H1 (cell line): ENCODE results near the gene CTAGE1. TPM values are rescaled to one million over a fixed set of nuclear protein-coding genes. Genes with fewer than 3 reads are reported as not detected.

Source experiments
- CTCF ChIA-PET: fragments of 300-600 bp; sonication (Branson Sonifier 250); formaldehyde crosslinking; loops from one replicate; lab custom pipeline; 2021; ENCODE audit not compliant: partially characterized antibody; lab: Charles Lee
- POLR2A ChIA-PET: fragments of 300-600 bp; sonication (Branson Sonifier 250); formaldehyde crosslinking; loops from one replicate; lab custom pipeline; 2021; ENCODE audit warnings: inconsistent platforms; ENCODE audit not compliant: partially characterized antibody; lab: Charles Lee
- DNase-seq, 2 experiments: peaks; one replicate each; pipeline versions ENCODE4 v3.0.0 to v3.0.0-alpha.2; 2010 to 2022; ENCODE audit warnings: low spot score in 2 of 2, low read depth in 1 of 2, mixed read lengths in 1 of 2
- FAIRE-seq: peaks from 2 replicates; lab custom pipeline; 2011; peaks lifted over from hg19 to GRCh38; lab: Jason Lieb, UNC
- H2AFZ ChIP-seq: 2 replicates; pipeline ENCODE4 v1.8.1; 2012; ENCODE audit warnings: low read length, inconsistent platforms
- H2AK5ac ChIP-seq: 2 replicates; pipeline ENCODE4 v1.6.1; 2013; ENCODE audit warnings: low read depth, low read length
- H2BK120ac ChIP-seq: replicated peaks from 2 replicates; pipeline ENCODE3; 2013; ENCODE audit warnings: low read depth, low read length, inconsistent platforms
- H2BK12ac ChIP-seq: 2 replicates; pipeline ENCODE4 v1.6.1; 2013; ENCODE audit warnings: low read depth, low read length
- H2BK15ac ChIP-seq: 2 replicates; pipeline ENCODE4 v1.6.1; 2013; ENCODE audit warnings: low read length
- H2BK20ac ChIP-seq: 2 replicates; pipeline ENCODE4 v1.6.1; 2013; ENCODE audit warnings: low read length
- H2BK5ac ChIP-seq: 2 replicates; pipeline ENCODE4 v1.6.1; 2013; ENCODE audit warnings: low read depth, low read length
- H3K14ac ChIP-seq: 2 replicates; pipeline ENCODE4 v1.6.1; 2013; ENCODE audit warnings: inconsistent platforms; ENCODE audit not compliant: insufficient read length
- H3K18ac ChIP-seq: 2 replicates; pipeline ENCODE4 v1.6.1; 2013; ENCODE audit warnings: low read length; ENCODE audit errors: extremely low read depth
- H3K23ac ChIP-seq: 2 replicates; pipeline ENCODE4 v1.6.1; 2013; ENCODE audit warnings: inconsistent platforms; ENCODE audit not compliant: insufficient read length
- H3K23me2 ChIP-seq: 2 replicates; pipeline ENCODE4 v1.6.1; 2013; ENCODE audit warnings: low read depth, low read length
- H3K27ac ChIP-seq: 2 replicates; pipeline ENCODE4 v1.6.1; 2011; ENCODE audit warnings: low read depth, low read length, inconsistent platforms
- H3K27me3 ChIP-seq, 4 experiments: replicated peaks in 1 of 4; 1 replicate in 1 of 4; 2 replicates in 3 of 4; pipeline versions ENCODE4 v1.6.1 to v1.8.1; 2011 to 2013; ENCODE audit warnings: low read length in 3 of 4, mild to moderate bottlenecking in 3 of 4, inconsistent platforms in 2 of 4, mixed read lengths in 2 of 4, moderate library complexity in 1 of 4; ENCODE audit not compliant: control insufficient read depth in 3 of 4, insufficient read depth in 3 of 4; ENCODE audit errors: extremely low read depth in 1 of 4
- H3K36me3 ChIP-seq, 4 experiments: 2 replicates each; pipeline versions ENCODE4 v1.6.1 to v1.8.1; 2011 to 2013; ENCODE audit warnings: mild to moderate bottlenecking in 4 of 4, low read length in 3 of 4, moderate library complexity in 2 of 4, control low read depth in 1 of 4, inconsistent platforms in 1 of 4; ENCODE audit not compliant: insufficient read depth in 4 of 4, control insufficient read depth in 2 of 4
- H3K4ac ChIP-seq: replicated peaks from 2 replicates; pipeline ENCODE3; 2013; ENCODE audit warnings: low read length, low read depth, mixed read lengths, inconsistent platforms; ENCODE audit not compliant: insufficient read length
- H3K4me1 ChIP-seq, 4 experiments: replicated peaks in 1 of 4; 1 replicate in 1 of 4; 2 replicates in 3 of 4; pipeline versions ENCODE4 v1.6.1 to v1.8.1; 2011 to 2013; ENCODE audit warnings: low read length in 3 of 4, inconsistent platforms in 2 of 4, mixed read lengths in 1 of 4; ENCODE audit not compliant: insufficient read depth in 4 of 4, control insufficient read depth in 3 of 4
- H3K4me2 ChIP-seq, 2 experiments: 2 replicates each; pipeline versions ENCODE4 v1.6.1 to v1.8.1; 2011 to 2013; ENCODE audit warnings: low read depth in 2 of 2, low read length in 2 of 2, control low read depth in 1 of 2, inconsistent platforms in 1 of 2, mild to moderate bottlenecking in 1 of 2; ENCODE audit not compliant: insufficient read depth in 1 of 2
- H3K4me3 ChIP-seq, 4 experiments: fragments of 200-600, 300-600 bp in 1 of 4; sonication (generic), shearing (Covaris generic), sonication (Bioruptor Twin) in 1 of 4; 2 replicates each; pipeline versions ENCODE4 v1.5.1 to v1.8.1; 2011 to 2016; ENCODE audit warnings: low read length in 4 of 4, low read depth in 3 of 4, control low read depth in 2 of 4, inconsistent platforms in 2 of 4, mild to moderate bottlenecking in 2 of 4, mixed read lengths in 1 of 4, moderate library complexity in 1 of 4; ENCODE audit not compliant: insufficient read depth in 2 of 4; ENCODE audit errors: extremely low read depth in 1 of 4
- H3K56ac ChIP-seq: replicated peaks from 2 replicates; pipeline ENCODE3; 2013; ENCODE audit warnings: low read depth, mild to moderate bottlenecking, mixed read lengths, low read length, inconsistent platforms; ENCODE audit not compliant: insufficient read length
- H3K79me1 ChIP-seq: 2 replicates; pipeline ENCODE4 v1.6.1; 2013; ENCODE audit warnings: low read depth, low read length, control low read depth
- H3K79me2 ChIP-seq, 2 experiments: 2 replicates each; pipeline versions ENCODE4 v1.6.1 to v1.8.1; 2012 to 2013; ENCODE audit warnings: low read length in 2 of 2, mild to moderate bottlenecking in 2 of 2, inconsistent platforms in 1 of 2; ENCODE audit not compliant: insufficient read depth in 2 of 2, control insufficient read depth in 1 of 2
- H3K9ac ChIP-seq, 4 experiments: replicated peaks in 1 of 4; 1 replicate in 1 of 4; 2 replicates in 3 of 4; pipeline versions ENCODE4 v1.6.1 to v1.8.1; 2011 to 2013; ENCODE audit warnings: low read depth in 3 of 4, low read length in 3 of 4, control low read depth in 2 of 4, mild to moderate bottlenecking in 2 of 4, moderate library complexity in 2 of 4, inconsistent platforms in 1 of 4; ENCODE audit errors: extremely low read depth in 1 of 4
- H3K9me3 ChIP-seq, 2 experiments: 2 replicates each; pipeline versions ENCODE4 v1.6.1 to v1.8.1; 2012 to 2013; ENCODE audit warnings: mild to moderate bottlenecking in 2 of 2, moderate library complexity in 2 of 2, control low read depth in 1 of 2, inconsistent platforms in 1 of 2, low read depth in 1 of 2, low read length in 1 of 2, mixed read lengths in 1 of 2; ENCODE audit not compliant: insufficient read depth in 2 of 2
- H4K20me1 ChIP-seq, 2 experiments: replicated peaks in 1 of 2; 2 replicates each; pipeline versions ENCODE3 to v1.8.1; 2011 to 2013; ENCODE audit warnings: inconsistent platforms in 2 of 2, low read length in 2 of 2, mild to moderate bottlenecking in 1 of 2; ENCODE audit not compliant: insufficient read depth in 2 of 2, control insufficient read depth in 1 of 2
- H4K5ac ChIP-seq: 2 replicates; pipeline ENCODE4 v1.6.1; 2013; ENCODE audit warnings: low read length, low read depth, mixed read lengths, inconsistent platforms; ENCODE audit not compliant: insufficient read length
- H4K8ac ChIP-seq: 2 replicates; pipeline ENCODE4 v1.8.0; 2013; ENCODE audit warnings: mild to moderate bottlenecking, moderate library complexity, low read length, inconsistent platforms; ENCODE audit not compliant: insufficient read depth; ENCODE audit errors: extremely low read depth
- H4K91ac ChIP-seq: replicated peaks from 2 replicates; pipeline ENCODE3; 2013; ENCODE audit warnings: low read length, mixed read lengths, inconsistent platforms; ENCODE audit not compliant: insufficient read length
- EP300 ChIP-seq, 2 experiments: IDR thresholded peaks; 1 replicate in 1 of 2; 2 replicates in 1 of 2; pipeline ENCODE4 v1.6.1; 2011 to 2012; ENCODE audit warnings: low read depth in 2 of 2, low read length in 2 of 2, mild to moderate bottlenecking in 2 of 2, borderline replicate concordance in 1 of 2, inconsistent platforms in 1 of 2, moderate library complexity in 1 of 2
- RNF2 ChIP-seq: fragments of 200-900, 300-1000 bp; sonication (generic); IDR thresholded peaks from 2 replicates; pipeline ENCODE4 v1.7.1; 2016; ENCODE audit warnings: borderline replicate concordance, low read depth, mild to moderate bottlenecking, antibody characterized with exemption, low read length; ENCODE audit not compliant: poor library complexity, severe bottlenecking; ENCODE audit errors: missing control alignments
- WGBS, 2 experiments: shearing (Covaris generic) in 1 of 2; methylation state at CpG; one replicate each; pipeline versions ENCODE4 v1.1.6 to v1.1.7; 2013 to 2015; ENCODE audit warnings: low lambda C conversion rate in 2 of 2, mixed read lengths in 2 of 2, inconsistent platforms in 1 of 2, low coverage in 1 of 2, missing lambda C conversion rate in 1 of 2; ENCODE audit not compliant: insufficient replicate concordance in 2 of 2, insufficient coverage in 1 of 2, insufficient read length in 1 of 2; ENCODE audit errors: extremely low coverage in 1 of 2, missing lambda C conversion rate in 1 of 2; 5-methylcytosine and 5-hydroxymethylcytosine counted together
- long read RNA-seq, 2 experiments: library from RNA in 1 of 2; library from capped mRNA in 1 of 2; stranded (forward); transcript quantifications; one replicate each; pipeline ENCODE4 v2.0.0, GENCODE V29; 2021; ENCODE audit warnings: inconsistent platforms in 1 of 2
- polyA minus RNA-seq, 3 experiments: library from RNA; depleted of rRNA, polyadenylated mRNA; stranded (reverse); fragments of >200 nt; gene quantifications; 1 replicate in 2 of 3; 2 replicates in 1 of 3; pipeline ENCODE4 v1.2.3, GENCODE V29; 2011
- polyA plus RNA-seq, 7 experiments: library from polyadenylated mRNA; depleted of rRNA in 3 of 7; stranded (reverse) in 5 of 7; unstranded in 2 of 7; fragments of >200 nt in 5 of 7; fragments of 200-250 nt in 2 of 7; gene quantifications; 1 replicate in 5 of 7; 2 replicates in 1 of 7; 4 replicates in 1 of 7; pipeline versions ENCODE4 v1.2.1 to v1.2.3, GENCODE V29; 2011 to 2013; ENCODE audit warnings: missing spikeins in 2 of 7, mixed read lengths in 2 of 7
- total RNA-seq: library from RNA; stranded (reverse); fragmentation: NEBNext Ultra II Directional; extraction: Animal tissue kit (Norgen Biotek cat#: 25700); gene quantifications from 2 replicates; pipeline ENCODE4 v1.2.1, GENCODE V29; 2021

CTAGE1 gene
- total RNA-seq: not detected in 2 replicates
- not detected in 2 replicates for polyA plus RNA-seq (2011; rRNA removed)
- not detected for polyA plus RNA-seq (2011; cell fraction: cytosol; rRNA removed)
- not detected for polyA plus RNA-seq (2011; cell fraction: nucleus; rRNA removed)
- not detected in 4 replicates for polyA plus RNA-seq (2012, experiment 1 of 2)
- polyA plus RNA-seq (2012, experiment 2 of 2): not detected
- not detected for polyA plus RNA-seq (2013, experiment 1 of 2)
- 0.04 TPM for polyA plus RNA-seq (2013, experiment 2 of 2)
- not detected in 2 replicates for polyA minus RNA-seq (2011; rRNA and poly(A)+ RNA removed)
- polyA minus RNA-seq (2011; cell fraction: cytosol; rRNA and poly(A)+ RNA removed): not detected
- polyA minus RNA-seq (2011; cell fraction: nucleus; rRNA and poly(A)+ RNA removed): 0.10 TPM
- long read RNA-seq, experiment 1: 0 reads
- long read RNA-seq, experiment 2: 0 reads

GRCh38 chr18:22417496-22418188, at the start of gene CTAGE1:
Gene CTAGE1, minus strand, starts transcription at chr18:22417915. Its CDS starts 104 bp downstream, at chr18:22417811.
- H2AFZ ChIP-seq: no peak within 1 kb of the TSS; the same call in 1 of the 2 replicates
- no peak within 1 kb of the TSS for H3K9ac ChIP-seq
- H3K27ac ChIP-seq: no peak within 1 kb of the TSS
- FAIRE-seq (no peak), DNase-seq (peak; percentile 23 to 78)
- no peak within 1 kb of the TSS for H3K56ac ChIP-seq
- H3K4me1 ChIP-seq: no peaks in the 10 kb centered on the region
- peak within 1 kb of the TSS; percentile 46; the same call in 1 of the 2 replicates for H4K8ac ChIP-seq
- no peaks in the 10 kb centered on the region for H3K23me2 ChIP-seq
- CTCF ChIA-PET: interaction anchor here (0.9 to 1.2 kb wide), 2 partner anchors 23 to 34 kb away, joined by 3 to 4 read pairs; no protein-coding TSS in a partner anchor
- POLR2A ChIA-PET: no interaction called here
- no peak within 1 kb of the TSS for H2BK5ac ChIP-seq
- no peak within 1 kb of the TSS for H4K91ac ChIP-seq
- no peak within 1 kb of the TSS for H3K4ac ChIP-seq
- H3K4me3 ChIP-seq: no peak within 1 kb of the TSS
- H3K18ac ChIP-seq: no peak within 1 kb of the TSS
- no peaks in the 10 kb centered on the region for H3K36me3 ChIP-seq
- no peak within 1 kb of the TSS for H2AK5ac ChIP-seq
- H2BK15ac ChIP-seq: no peak within 1 kb of the TSS
- H3K79me1 ChIP-seq: no peaks in the 10 kb centered on the region
- no peak within 1 kb of the TSS for H3K4me2 ChIP-seq
- peaks cover 0 to 4% of the 10 kb centered on the region in 2 experiments for H4K20me1 ChIP-seq
- H2BK20ac ChIP-seq: no peak within 1 kb of the TSS
- WGBS, 2 experiments: 75% methylated on average over 22 of the region's 24 CpGs; no CpG with 5 or more reads in 1 of the 2 experiments
- no peak within 1 kb of the TSS for H2BK120ac ChIP-seq
- H3K14ac ChIP-seq: no peak within 1 kb of the TSS
- no peak within 1 kb of the TSS; the same call in 1 of the 2 replicates for H2BK12ac ChIP-seq
- no peaks in the 10 kb centered on the region for H3K27me3 ChIP-seq
- no peak within 1 kb of the TSS for H4K5ac ChIP-seq
- H3K23ac ChIP-seq: no peak within 1 kb of the TSS
- no peaks in the 10 kb centered on the region for H3K79me2 ChIP-seq
- H3K9me3 ChIP-seq: no peaks in the 10 kb centered on the region; a peak in 1 of 4 replicates
- TF ChIP-seq EP300 (IDR thresholded peaks at IDR 0.05; ENCODE audit: borderline replicate concordance in 1 of 2, low read depth in 2 of 2, low read length in 2 of 2) (peak in 1 of 2 experiments; percentile 66; a peak in 1 of 3 replicates), RNF2 (no peak)
